ENCODE results near the gene PRAC2.

Gene PRAC2

DNA sequence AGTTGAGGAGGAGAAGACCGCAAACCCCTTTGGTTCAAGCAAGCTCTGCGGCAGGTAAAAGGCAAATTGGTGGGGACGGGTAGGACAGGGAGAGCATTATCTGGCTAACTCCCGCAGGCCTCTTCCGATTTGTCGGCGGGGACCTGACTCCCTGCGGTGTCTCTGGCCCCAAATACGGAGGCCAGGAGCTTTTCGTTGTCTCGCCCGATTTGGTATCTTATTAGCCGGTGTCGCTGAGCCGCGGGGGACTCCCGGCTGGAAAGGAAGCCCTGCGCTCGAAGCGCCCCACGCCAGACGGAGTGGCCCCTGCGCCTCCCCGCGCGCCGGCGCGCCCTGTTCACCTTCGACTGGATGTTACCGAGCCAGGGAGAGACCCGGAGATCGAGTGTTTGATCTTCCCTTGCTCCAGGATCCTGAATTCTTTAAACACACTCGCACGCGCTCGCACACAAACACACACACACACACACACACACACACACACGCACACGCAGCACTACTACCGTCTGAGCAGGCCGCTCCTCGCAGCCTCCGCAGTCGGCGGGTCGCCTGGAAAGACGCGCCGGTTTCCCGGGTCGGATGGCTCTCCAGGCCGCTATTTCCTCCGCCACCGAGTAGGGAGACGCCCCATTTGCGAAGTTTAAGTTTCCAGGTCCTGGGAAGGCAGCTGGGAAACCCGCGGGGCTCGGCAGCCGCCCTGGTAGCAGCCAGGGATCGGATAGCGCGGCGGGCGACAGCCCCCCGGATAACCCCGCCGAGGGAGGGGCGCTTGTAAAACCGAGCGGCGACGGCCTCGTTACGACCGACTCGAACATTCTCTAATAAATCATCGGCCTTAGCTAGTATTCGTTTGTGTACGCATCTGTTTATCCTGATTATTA lies 4.0 kb upstream of the PRAC2 start:
- H2BK5ac ChIP-seq (ENCODE audit: low read depth, low read length, poor library complexity, severe bottlenecking): no peak overlapping the region
- peaks cover 20% of the 10 kb centered on the region for H3K4me1 ChIP-seq (ENCODE audit: control insufficient read depth, insufficient read depth, low read depth, low read length)
- peak overlapping the region; percentile 88 for H4K8ac ChIP-seq (ENCODE audit: low read length)
- no peak overlapping the region for H3K27ac ChIP-seq (ENCODE audit: low read length, poor library complexity, severe bottlenecking)
- 1% methylated on average over 60 of the region's 80 CpGs for WGBS
- H3K4me3 ChIP-seq (ENCODE audit: insufficient read depth in 1 of 2, low read depth in 1 of 2, low read length in 2 of 2): peak overlapping the region in 1 of 2 experiments; percentile 29
- no peak overlapping the region for H3K14ac ChIP-seq (ENCODE audit: low read length in 2 of 2)
- H3K18ac ChIP-seq (ENCODE audit: low read depth in 1 of 2, low read length in 2 of 2): peak overlapping the region in 1 of 2 experiments; percentile 1
- DNase-seq: peak; percentile 59
- H3K4ac ChIP-seq (ENCODE audit: low read depth in 1 of 2, low read length in 2 of 2): no peak overlapping the region
- no peak overlapping the region for H2AFZ ChIP-seq (ENCODE audit: low read depth, low read length)
- H2BK120ac ChIP-seq (ENCODE audit: low read depth, low read length): no peak overlapping the region
- H3K23ac ChIP-seq (ENCODE audit: low read length in 2 of 2): peak overlapping the region; percentile 10 to 82
- H2BK15ac ChIP-seq (ENCODE audit: low read depth, poor library complexity, severe bottlenecking): no peak overlapping the region
- H3K9ac ChIP-seq (ENCODE audit: low read length): no peak overlapping the region
- H2AK5ac ChIP-seq (ENCODE audit: low read length, severe bottlenecking): no peak overlapping the region
- peak overlapping the region in 1 of 2 experiments; percentile 15 for H2BK12ac ChIP-seq (ENCODE audit: low read length in 2 of 2)
- H3K27me3 ChIP-seq (ENCODE audit: control insufficient read depth in 1 of 2, insufficient read depth in 1 of 2, low read length in 2 of 2): peaks cover 86 to 100% of the 10 kb centered on the region in 2 experiments
- no peaks in the 10 kb centered on the region for H3K36me3 ChIP-seq (ENCODE audit: control insufficient read depth in 1 of 2, insufficient read depth in 2 of 2, low read depth in 1 of 2, low read length in 2 of 2)
- peak overlapping the region; percentile 36 for H3K4me2 ChIP-seq (ENCODE audit: low read length, poor library complexity, severe bottlenecking)
- no peaks in the 10 kb centered on the region for H3K79me1 ChIP-seq (replicated peaks; ENCODE audit: low read length, poor library complexity, severe bottlenecking)
- peaks cover 6% of the 10 kb centered on the region for H3K9me3 ChIP-seq (ENCODE audit: control insufficient read depth, low read length)
- peak overlapping the region; percentile 70 for H4K91ac ChIP-seq (ENCODE audit: low read length)

DNA sequence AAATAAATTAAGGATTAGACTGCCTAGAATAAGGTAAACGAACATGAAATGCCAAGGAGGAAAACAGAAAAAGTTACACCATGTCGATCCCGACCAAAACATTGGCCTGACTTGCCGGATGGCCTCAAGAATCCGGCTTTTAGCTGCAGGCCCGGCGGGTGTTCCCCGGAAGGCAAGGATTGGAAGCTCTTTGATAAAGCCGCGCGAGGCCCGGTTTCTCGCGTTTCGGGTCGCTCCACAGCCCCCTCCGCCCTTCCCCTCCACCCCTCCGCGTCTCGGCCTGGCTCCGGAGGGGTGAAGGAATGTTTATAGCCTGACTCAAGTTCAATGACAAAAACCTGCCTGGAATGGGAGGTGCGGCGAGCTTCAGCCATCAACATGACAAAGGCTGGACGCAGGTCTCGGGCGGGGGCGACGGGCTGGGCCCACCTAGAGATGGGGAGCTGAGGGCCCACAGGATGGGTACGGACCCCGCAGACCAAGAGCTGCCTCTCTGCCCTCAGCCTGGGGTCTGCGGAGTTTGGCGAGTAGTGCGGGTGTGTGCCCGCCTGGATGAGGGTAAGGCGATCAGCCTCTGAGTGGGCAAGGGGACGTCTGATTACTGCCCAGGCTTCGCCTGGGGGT lies 3.2 kb upstream of the PRAC2 start:
- Histone ChIP-seq H2AFZ (ENCODE audit: low read depth, low read length) (no peak overlapping the region), H3K79me1 (replicated peaks; ENCODE audit: low read length, poor library complexity, severe bottlenecking) (no peaks in the 10 kb centered on the region), H2BK5ac (ENCODE audit: low read depth, low read length, poor library complexity, severe bottlenecking) (no peak overlapping the region), H2BK15ac (ENCODE audit: low read depth, poor library complexity, severe bottlenecking) (no peak overlapping the region), H3K9ac (ENCODE audit: low read length) (no peak overlapping the region), H3K27me3 (ENCODE audit: control insufficient read depth in 1 of 2, insufficient read depth in 1 of 2, low read length in 2 of 2) (peaks cover 91 to 99% of the 10 kb centered on the region in 2 experiments), H3K4me1 (ENCODE audit: control insufficient read depth, insufficient read depth, low read depth, low read length) (peaks cover 20% of the 10 kb centered on the region), H4K8ac (ENCODE audit: low read length) (peak overlapping the region; percentile 85), H3K14ac (ENCODE audit: low read length in 2 of 2) (no peak overlapping the region), H3K23ac (ENCODE audit: low read length in 2 of 2) (peak overlapping the region in 1 of 2 experiments; percentile 72), H2BK120ac (ENCODE audit: low read depth, low read length) (peak overlapping the region; percentile 39), H3K9me3 (ENCODE audit: control insufficient read depth, low read length) (peaks cover 6% of the 10 kb centered on the region), H2AK5ac (ENCODE audit: low read length, severe bottlenecking) (no peak overlapping the region), H3K4me3 (ENCODE audit: insufficient read depth in 1 of 2, low read depth in 1 of 2, low read length in 2 of 2) (peak overlapping the region in 1 of 2 experiments; percentile 29), H3K18ac (ENCODE audit: low read depth in 1 of 2, low read length in 2 of 2) (peak overlapping the region in 1 of 2 experiments; percentile 46), H3K4me2 (ENCODE audit: low read length, poor library complexity, severe bottlenecking) (peak overlapping the region; percentile 36), H3K4ac (ENCODE audit: low read depth in 1 of 2, low read length in 2 of 2) (peak overlapping the region in 1 of 2 experiments; percentile 67), H3K27ac (ENCODE audit: low read length, poor library complexity, severe bottlenecking) (no peak overlapping the region), H4K91ac (ENCODE audit: low read length) (peak overlapping the region; percentile 83), H2BK12ac (ENCODE audit: low read length in 2 of 2) (peak overlapping the region in 1 of 2 experiments; percentile 6), H3K36me3 (ENCODE audit: control insufficient read depth in 1 of 2, insufficient read depth in 2 of 2, low read depth in 1 of 2, low read length in 2 of 2) (no peaks in the 10 kb centered on the region)
- peak; percentile 53 for DNase-seq
- 10% methylated on average over 24 of the region's 37 CpGs for WGBS

DNA sequence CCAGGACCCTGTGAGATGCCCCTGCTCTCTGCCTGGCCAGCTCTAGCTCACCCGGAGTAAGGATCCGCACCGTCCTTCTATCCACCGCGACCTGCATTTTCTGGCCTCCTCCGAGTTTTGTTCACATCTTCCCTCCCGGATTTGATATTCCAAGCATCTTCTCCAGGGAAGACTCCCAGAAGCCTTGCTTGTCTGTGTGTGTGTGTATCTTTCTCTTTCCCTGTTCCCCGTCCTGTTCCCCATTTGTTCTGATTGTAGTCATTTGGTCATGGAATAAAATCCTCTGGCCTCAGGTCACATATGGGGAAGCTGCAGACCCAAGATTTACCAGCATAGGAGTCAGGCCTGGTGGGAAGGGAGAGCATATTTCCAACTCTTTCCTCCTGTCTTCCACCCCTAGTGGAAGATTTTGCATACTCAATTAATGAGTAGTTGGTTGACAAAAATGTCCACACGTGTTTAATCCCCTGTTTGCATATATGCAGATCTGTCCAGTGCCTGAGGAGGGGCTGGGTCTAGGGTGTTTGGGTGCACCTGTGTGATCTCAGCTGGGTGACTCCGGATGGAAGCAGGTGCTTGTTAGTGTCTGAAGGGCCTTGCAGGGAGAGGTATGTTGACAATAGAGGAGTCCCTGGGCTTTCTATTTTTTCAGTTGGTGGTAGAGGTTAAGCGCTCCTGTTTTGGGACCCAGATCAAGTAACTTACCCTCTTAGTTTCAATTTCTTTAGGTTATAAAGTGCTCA lies 2.5 kb upstream of the PRAC2 start:
- H3K79me1 ChIP-seq (replicated peaks; ENCODE audit: low read length, poor library complexity, severe bottlenecking): no peaks in the 10 kb centered on the region
- H2BK120ac ChIP-seq (ENCODE audit: low read depth, low read length): peak overlapping the region; percentile 39
- H4K91ac ChIP-seq (ENCODE audit: low read length): peak overlapping the region; percentile 83
- H2AK5ac ChIP-seq (ENCODE audit: low read length, severe bottlenecking): no peak overlapping the region
- peaks cover 6% of the 10 kb centered on the region for H3K9me3 ChIP-seq (ENCODE audit: control insufficient read depth, low read length)
- H3K27me3 ChIP-seq (ENCODE audit: control insufficient read depth in 1 of 2, insufficient read depth in 1 of 2, low read length in 2 of 2): peaks cover 93 to 99% of the 10 kb centered on the region in 2 experiments
- WGBS: 23% methylated on average over 9 of the region's 11 CpGs
- H3K23ac ChIP-seq (ENCODE audit: low read length in 2 of 2): peak overlapping the region in 1 of 2 experiments; percentile 72
- DNase-seq: peak; percentile 28
- H3K4ac ChIP-seq (ENCODE audit: low read depth in 1 of 2, low read length in 2 of 2): peak overlapping the region in 1 of 2 experiments; percentile 67
- H3K14ac ChIP-seq (ENCODE audit: low read length in 2 of 2): no peak overlapping the region
- no peak overlapping the region for H2BK5ac ChIP-seq (ENCODE audit: low read depth, low read length, poor library complexity, severe bottlenecking)
- H3K27ac ChIP-seq (ENCODE audit: low read length, poor library complexity, severe bottlenecking): no peak overlapping the region
- H3K9ac ChIP-seq (ENCODE audit: low read length): no peak overlapping the region
- no peak overlapping the region for H2BK15ac ChIP-seq (ENCODE audit: low read depth, poor library complexity, severe bottlenecking)
- H3K4me2 ChIP-seq (ENCODE audit: low read length, poor library complexity, severe bottlenecking): no peak overlapping the region
- peak overlapping the region; percentile 85 for H4K8ac ChIP-seq (ENCODE audit: low read length)
- no peak overlapping the region for H3K18ac ChIP-seq (ENCODE audit: low read depth in 1 of 2, low read length in 2 of 2)
- H2AFZ ChIP-seq (ENCODE audit: low read depth, low read length): no peak overlapping the region
- no peak overlapping the region for H3K4me3 ChIP-seq (ENCODE audit: insufficient read depth in 1 of 2, low read depth in 1 of 2, low read length in 2 of 2)
- peak overlapping the region in 1 of 2 experiments; percentile 6 for H2BK12ac ChIP-seq (ENCODE audit: low read length in 2 of 2)
- peaks cover 24% of the 10 kb centered on the region for H3K4me1 ChIP-seq (ENCODE audit: control insufficient read depth, insufficient read depth, low read depth, low read length)
- H3K36me3 ChIP-seq (ENCODE audit: control insufficient read depth in 1 of 2, insufficient read depth in 2 of 2, low read depth in 1 of 2, low read length in 2 of 2): no peaks in the 10 kb centered on the region

Data from mesenchymal stem cell (in vitro differentiated cells and primary cell).